SJCRH30 (cell line): ENCODE data around the gene MYO5B. TPM values are rescaled to one million over a fixed set of nuclear protein-coding genes. Genes with fewer than 3 reads are reported as not detected.
"Not testable (repeated sequence)": the region's sequence is repeated elsewhere in the genome, so short reads cannot be mapped to it uniquely, and the experiment has no call there.

Experiments used
- DNase-seq, 2 experiments: peaks; one replicate each; pipeline ENCODE4 v3.0.0-alpha.2; 2015 to 2020
- H3K27ac ChIP-seq: fragments of 250-450 bp; sonication (Bioruptor Pico); 2 replicates; pipeline ENCODE4 v1.5.1; 2020; ENCODE audit warnings: mild to moderate bottlenecking, moderate library complexity
- H3K27me3 ChIP-seq: fragments of 250-450 bp; sonication (Bioruptor Pico); 2 replicates; pipeline ENCODE4 v1.5.1; 2020; ENCODE audit warnings: mild to moderate bottlenecking, moderate library complexity
- H3K36me3 ChIP-seq: fragments of 250-450 bp; sonication (Bioruptor Pico); 2 replicates; pipeline ENCODE4 v1.5.1; 2020; ENCODE audit warnings: mild to moderate bottlenecking, moderate library complexity
- H3K4me1 ChIP-seq: fragments of 250-450 bp; sonication (Bioruptor Pico); 2 replicates; pipeline ENCODE4 v1.5.1; 2020; ENCODE audit warnings: mild to moderate bottlenecking, moderate library complexity
- H3K4me3 ChIP-seq: fragments of 250-450 bp; sonication (Bioruptor Pico); 2 replicates; pipeline ENCODE4 v1.5.1; 2020; ENCODE audit warnings: mild to moderate bottlenecking, moderate library complexity
- H3K9me3 ChIP-seq: fragments of 250-450 bp; sonication (Bioruptor Pico); replicated peaks from 2 replicates; pipeline ENCODE4 v1.5.1; 2020; ENCODE audit warnings: mild to moderate bottlenecking, moderate library complexity
- total RNA-seq: library from RNA; depleted of rRNA; stranded (reverse); fragments of >200 nt; shearing (Covaris generic); gene quantifications from 2 replicates; pipeline ENCODE4 v1.2.3, GENCODE V29; 2014

MYO5B gene
- total RNA-seq, 1 experiment from 2014 or later, result 39.1 TPM

GRCh38 chr18:49899657-49900330, 295.2 kb downstream of the MYO5B start:
- no peaks in the 10 kb centered on the region for H3K9me3 ChIP-seq
- DNase-seq, result no peak
- no peaks in the 10 kb centered on the region for H3K36me3 ChIP-seq

GRCh38 chr18:49898421-49898820, 296.5 kb downstream of the MYO5B start:
- Histone ChIP-seq H3K4me1 (no peaks in the 10 kb centered on the region), H3K27me3 (no peaks in the 10 kb centered on the region), H3K27ac (no peak overlapping the region), H3K4me3 (no peak overlapping the region), H3K9me3 (no peaks in the 10 kb centered on the region), H3K36me3 (no peaks in the 10 kb centered on the region)
- peak; percentile 59 to 85 for DNase-seq

More at GRCh38 chr18:49899657-49900330, 295.2 kb downstream of the MYO5B start:
- Histone ChIP-seq H3K4me3 (no peak overlapping the region), H3K27me3 (no peaks in the 10 kb centered on the region), H3K27ac (no peak overlapping the region), H3K4me1 (no peaks in the 10 kb centered on the region)

- Histone ChIP-seq H3K27me3 (no peaks in the 10 kb centered on the region), H3K4me1 (no peaks in the 10 kb centered on the region), H3K36me3 (no peaks in the 10 kb centered on the region), H3K4me3 (no peak overlapping the region), H3K27ac (no peak overlapping the region), H3K9me3 (no peaks in the 10 kb centered on the region)
- DNase-seq, result no peak
Observed at GRCh38 chr18:49894517-49895226, 300.3 kb downstream of the MYO5B start.

GRCh38 chr18:49893036-49893435, 301.9 kb downstream of the MYO5B start:
- no peaks in the 10 kb centered on the region for H3K36me3 ChIP-seq
- H3K9me3 ChIP-seq, result no peaks in the 10 kb centered on the region
- no peak overlapping the region for H3K4me3 ChIP-seq
- H3K27me3 ChIP-seq, result no peaks in the 10 kb centered on the region
- no peaks in the 10 kb centered on the region for H3K4me1 ChIP-seq
- no peak overlapping the region for H3K27ac ChIP-seq
- no peak for DNase-seq

GRCh38 chr18:49892148-49892924, 302.6 kb downstream of the MYO5B start:
- no peak for DNase-seq
- Histone ChIP-seq H3K4me3 (no peak overlapping the region), H3K4me1 (no peaks in the 10 kb centered on the region), H3K27me3 (no peaks in the 10 kb centered on the region), H3K36me3 (no peaks in the 10 kb centered on the region), H3K27ac (no peak overlapping the region), H3K9me3 (no peaks in the 10 kb centered on the region)

- Histone ChIP-seq H3K4me1 (no peaks in the 10 kb centered on the region), H3K27me3 (no peaks in the 10 kb centered on the region), H3K9me3 (no peaks in the 10 kb centered on the region), H3K27ac (no peak overlapping the region), H3K4me3 (no peak overlapping the region), H3K36me3 (no peaks in the 10 kb centered on the region)
- DNase-seq, result no peak
Observed at GRCh38 chr18:49890041-49890440, 304.9 kb downstream of the MYO5B start.

GRCh38 chr18:49889552-49889951, 305.4 kb downstream of the MYO5B start:
- not testable (repeated sequence) for H3K4me1 ChIP-seq, DNase-seq, H3K27ac ChIP-seq

GRCh38 chr18:49886891-49887764, 307.8 kb downstream of the MYO5B start:
- Histone ChIP-seq H3K36me3 (no peaks in the 10 kb centered on the region), H3K4me1 (no peaks in the 10 kb centered on the region), H3K4me3 (no peak overlapping the region), H3K27ac (no peak overlapping the region), H3K27me3 (no peaks in the 10 kb centered on the region), H3K9me3 (no peaks in the 10 kb centered on the region)
- peak; percentile 11 to 40 for DNase-seq

More at GRCh38 chr18:49889552-49889951, 305.4 kb downstream of the MYO5B start:
- not testable (repeated sequence) for H3K4me3 ChIP-seq, H3K36me3 ChIP-seq, H3K27me3 ChIP-seq, H3K9me3 ChIP-seq

GRCh38 chr18:49884959-49885358, 310.0 kb downstream of the MYO5B start:
- Histone ChIP-seq H3K9me3 (no peaks in the 10 kb centered on the region), H3K4me3 (no peak overlapping the region), H3K36me3 (no peaks in the 10 kb centered on the region), H3K27ac (no peak overlapping the region), H3K4me1 (no peaks in the 10 kb centered on the region), H3K27me3 (no peaks in the 10 kb centered on the region)
- no peak for DNase-seq

GRCh38 chr18:49884465-49884864, 310.5 kb downstream of the MYO5B start:
- H3K4me1 ChIP-seq, result no peaks in the 10 kb centered on the region
- no peaks in the 10 kb centered on the region for H3K27me3 ChIP-seq
- no peak overlapping the region for H3K4me3 ChIP-seq
- no peaks in the 10 kb centered on the region for H3K9me3 ChIP-seq
- H3K36me3 ChIP-seq, result no peaks in the 10 kb centered on the region
- H3K27ac ChIP-seq, result no peak overlapping the region
- DNase-seq, result no peak

- no peak overlapping the region for H3K27ac ChIP-seq
- no peak for DNase-seq
- H3K36me3 ChIP-seq, result no peaks in the 10 kb centered on the region
- H3K27me3 ChIP-seq, result no peaks in the 10 kb centered on the region
- no peaks in the 10 kb centered on the region for H3K4me1 ChIP-seq
- no peak overlapping the region for H3K4me3 ChIP-seq
- no peaks in the 10 kb centered on the region for H3K9me3 ChIP-seq
Observed at GRCh38 chr18:49880661-49881060, 314.3 kb downstream of the MYO5B start.

GRCh38 chr18:49879271-49879580, 315.7 kb downstream of the MYO5B start:
- H3K27me3 ChIP-seq, result no peaks in the 10 kb centered on the region
- H3K27ac ChIP-seq, result no peak overlapping the region
- no peaks in the 10 kb centered on the region for H3K36me3 ChIP-seq
- no peak for DNase-seq
- no peaks in the 10 kb centered on the region for H3K4me1 ChIP-seq
- no peaks in the 10 kb centered on the region for H3K9me3 ChIP-seq
- no peak overlapping the region for H3K4me3 ChIP-seq

GRCh38 chr18:49878567-49879270, 316.2 kb downstream of the MYO5B start:
- Histone ChIP-seq H3K27me3 (no peaks in the 10 kb centered on the region), H3K4me3 (no peak overlapping the region), H3K9me3 (no peaks in the 10 kb centered on the region), H3K4me1 (no peaks in the 10 kb centered on the region), H3K36me3 (no peaks in the 10 kb centered on the region), H3K27ac (no peak overlapping the region)
- DNase-seq, result no peak

GRCh38 chr18:49878015-49878414, 316.9 kb downstream of the MYO5B start:
- Histone ChIP-seq H3K4me1 (no peaks in the 10 kb centered on the region), H3K36me3 (no peaks in the 10 kb centered on the region), H3K9me3 (no peaks in the 10 kb centered on the region), H3K4me3 (no peak overlapping the region), H3K27me3 (no peaks in the 10 kb centered on the region), H3K27ac (no peak overlapping the region)
- no peak for DNase-seq
